Limb (tissue), 2 donors: ENCODE results near the gene TUNAR.
"Not testable (repeated sequence)": the region's sequence is repeated elsewhere in the genome, so short reads cannot be mapped to it uniquely, and the experiment has no call there.

Source experiments
- DNase-seq, 2 donors: peaks; one replicate each; pipeline ENCODE4 v3.0.0-alpha.2; 2016; ENCODE audit errors: extremely low spot score in 2 of 2

TUNAR gene

DNA sequence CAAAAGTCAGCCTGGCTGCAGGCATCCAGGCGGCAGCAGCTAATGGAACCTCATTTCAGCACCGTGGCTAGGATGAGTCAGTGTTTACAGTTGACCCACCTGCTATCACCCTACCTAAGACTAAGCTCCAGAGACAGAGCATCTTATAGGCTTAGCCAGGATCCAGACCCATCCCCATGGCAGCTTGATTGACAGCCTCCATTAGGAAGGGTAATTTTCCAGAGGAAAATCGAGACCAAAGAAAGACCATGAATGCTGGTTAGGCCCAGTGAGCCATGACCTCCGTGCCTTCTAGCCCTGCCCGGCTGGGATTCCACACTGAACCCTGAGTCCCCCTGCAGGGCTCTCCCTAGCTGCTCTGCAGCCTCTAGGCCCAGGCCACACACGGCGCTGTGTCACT is 38.7 kb downstream of the TUNAR start:
- no peak for DNase-seq

DNA sequence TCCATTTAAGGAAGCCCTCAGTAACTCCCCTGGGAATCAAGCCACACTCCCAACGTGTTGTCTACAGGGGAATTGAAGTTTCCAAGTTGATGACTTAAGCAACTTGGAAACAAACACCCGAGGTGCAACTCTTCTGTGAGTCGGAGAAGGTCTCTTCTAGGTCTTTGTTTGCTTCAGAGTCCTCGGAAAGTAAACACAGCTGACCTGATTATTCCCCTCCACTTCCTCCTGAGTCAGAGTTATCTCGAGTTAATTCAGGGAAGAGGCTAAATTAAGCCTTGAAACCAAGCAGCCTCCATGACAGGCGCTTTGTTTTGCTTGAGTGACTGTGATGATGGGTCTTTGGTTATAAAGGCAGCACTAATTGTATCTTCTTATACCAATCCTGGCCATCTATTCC is 41.8 kb downstream of the TUNAR start:
- DNase-seq, result no peak

DNA sequence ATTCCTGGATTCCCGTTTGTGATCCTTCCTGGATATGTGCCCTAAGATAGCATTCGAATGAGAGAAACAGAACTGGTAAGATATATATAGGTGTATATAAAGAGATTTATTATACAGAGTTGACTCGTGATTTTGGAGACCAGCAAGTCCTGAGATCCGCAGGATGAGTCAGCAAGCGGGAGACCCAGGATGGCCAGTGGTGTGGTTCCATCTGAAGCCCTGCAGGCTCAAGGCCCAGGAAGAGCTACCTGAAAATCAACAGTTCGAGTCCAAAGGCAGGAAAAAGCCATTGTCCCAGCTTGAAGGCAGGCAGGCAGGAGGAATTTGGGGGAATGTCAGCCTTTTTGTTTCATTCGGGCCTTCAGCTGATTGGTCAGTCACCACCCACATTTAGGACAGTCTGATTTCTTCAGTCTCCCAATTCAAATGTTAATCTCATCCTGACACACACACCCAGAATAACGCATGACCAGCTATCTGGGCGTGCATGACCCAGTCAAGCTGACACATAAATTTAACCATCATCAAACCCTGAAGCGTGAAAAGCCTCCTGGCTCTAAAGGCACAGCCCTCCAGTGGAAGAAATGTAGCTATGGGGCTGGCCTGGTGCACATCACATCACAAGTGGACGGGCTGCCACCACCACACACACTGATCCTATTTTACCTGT is 44.3 kb downstream of the TUNAR start:
- no peak for DNase-seq

DNA sequence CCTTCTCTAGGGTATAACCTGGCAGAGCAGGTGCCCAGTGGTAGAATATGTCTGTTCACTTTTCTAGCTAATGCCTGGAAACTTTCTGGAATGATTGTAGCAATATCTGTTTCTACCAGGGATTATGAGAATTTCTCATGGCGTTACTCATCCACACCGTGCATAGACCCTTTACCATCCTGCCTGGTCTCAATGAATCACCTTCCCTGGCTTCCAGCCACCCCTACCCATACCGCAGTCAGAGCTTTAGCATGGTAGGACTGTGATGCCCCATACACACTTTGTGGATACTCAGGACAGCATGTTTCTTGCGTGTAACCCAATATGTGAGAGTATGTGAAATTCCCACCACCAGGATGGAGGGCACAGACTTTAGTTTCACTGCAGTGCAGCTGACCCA is 45.4 kb downstream of the TUNAR start:
- no peak for DNase-seq

DNA sequence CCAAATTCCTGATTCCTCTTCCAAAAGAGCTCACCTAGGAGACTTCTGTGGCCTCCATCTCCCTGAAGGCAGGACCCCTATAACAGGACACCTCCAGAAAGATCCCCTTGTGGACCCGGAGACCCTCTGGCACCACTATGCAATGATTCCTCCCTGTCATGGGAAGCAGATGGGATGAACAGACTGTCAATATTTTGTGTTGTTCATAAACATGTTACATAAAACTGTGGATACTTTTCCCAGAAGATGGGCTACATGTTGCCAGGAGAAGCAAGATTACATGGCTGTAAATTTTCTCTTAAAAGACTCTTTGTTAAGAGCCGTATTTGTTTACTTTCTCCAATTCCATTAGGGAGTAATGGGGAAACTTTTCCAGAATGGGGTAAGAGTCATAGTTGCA is 52.1 kb downstream of the TUNAR start:
- no peak for DNase-seq

DNA sequence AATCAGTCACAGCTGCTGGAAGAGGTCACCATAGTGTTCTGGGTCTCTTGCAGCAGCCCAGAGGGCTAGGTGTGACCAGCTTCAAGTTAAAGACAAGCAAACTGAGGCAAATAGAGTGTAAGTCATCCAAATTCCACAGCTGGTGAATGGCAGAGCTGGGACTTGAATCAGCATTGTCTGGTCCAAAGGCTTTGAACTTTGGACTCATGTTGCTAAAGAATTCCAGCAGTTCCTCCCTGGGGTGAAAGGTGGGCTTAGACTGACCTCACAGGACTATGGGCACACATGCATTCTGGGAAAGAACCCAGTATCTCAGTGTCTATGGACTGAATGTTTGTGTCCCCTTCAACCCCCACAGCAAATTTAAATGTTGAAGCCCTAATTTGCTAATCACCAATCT is 54.8 kb downstream of the TUNAR start:
- DNase-seq, result no peak

DNA sequence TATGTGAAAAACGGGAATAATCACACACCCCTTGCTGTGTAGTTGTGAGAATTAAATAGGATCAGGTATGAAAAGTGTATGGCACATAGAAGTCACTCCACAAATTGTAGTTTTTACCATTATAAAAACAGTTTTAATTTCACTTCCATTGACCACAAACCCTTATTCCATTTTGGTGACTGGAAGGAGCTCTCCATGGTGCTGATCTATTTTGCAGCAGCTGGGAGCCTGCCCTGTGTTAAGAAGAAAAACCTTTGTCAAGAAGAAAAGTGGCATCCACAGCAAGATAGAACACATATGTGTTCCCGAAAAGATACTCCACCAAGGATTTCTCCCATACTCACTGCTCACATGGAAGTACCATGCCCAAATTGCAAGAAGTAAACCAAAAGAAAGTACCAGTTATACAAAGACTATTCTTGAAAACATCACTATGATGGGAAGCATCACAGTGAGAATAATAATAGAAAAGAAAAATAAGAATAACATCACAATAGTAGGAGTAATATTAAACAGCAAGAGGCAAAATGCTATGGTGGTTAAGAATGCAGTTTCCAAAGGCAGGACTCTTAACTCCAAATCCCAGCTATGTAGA is 58.7 kb downstream of the TUNAR start:
- DNase-seq, result peak; percentile 18 to 45

DNA sequence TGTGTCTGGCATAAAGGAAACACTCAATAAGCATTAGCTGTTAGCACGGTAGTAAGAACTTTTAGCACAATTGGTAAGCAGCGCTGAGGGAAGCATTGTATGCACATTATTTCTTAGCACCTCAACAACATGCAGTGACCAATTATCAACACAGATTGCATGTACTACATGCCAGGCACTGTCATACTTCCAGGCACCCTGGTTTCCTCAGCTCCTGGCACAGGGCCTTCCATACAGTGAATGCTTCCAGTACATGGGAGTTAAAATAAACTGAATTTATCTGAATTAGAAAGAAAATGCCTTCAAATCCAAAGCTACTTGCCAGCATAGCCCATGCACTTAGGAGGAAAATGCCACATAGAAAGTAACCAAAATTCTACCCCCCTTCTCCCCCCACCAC is 59.4 kb downstream of the TUNAR start:
- DNase-seq, result no peak

DNA sequence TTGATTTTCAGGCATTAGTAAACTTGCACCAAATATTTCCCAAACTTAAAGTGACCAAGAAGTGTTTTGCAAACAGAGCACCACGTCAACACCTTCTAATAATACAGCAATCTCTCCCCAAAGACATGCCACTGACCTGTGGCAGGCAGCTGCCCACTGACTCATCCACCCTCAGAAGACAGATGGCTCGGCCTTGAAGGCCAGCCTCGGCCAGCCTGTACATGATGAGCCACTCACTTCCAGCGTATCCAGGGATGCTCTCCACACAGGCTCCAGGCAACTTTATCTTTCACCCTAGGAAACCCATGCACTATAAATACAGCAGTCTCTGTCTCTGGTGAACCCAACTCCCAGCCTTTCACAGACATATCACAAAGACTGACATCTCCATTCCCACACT is 62.7 kb downstream of the TUNAR start:
- no peak for DNase-seq

DNA sequence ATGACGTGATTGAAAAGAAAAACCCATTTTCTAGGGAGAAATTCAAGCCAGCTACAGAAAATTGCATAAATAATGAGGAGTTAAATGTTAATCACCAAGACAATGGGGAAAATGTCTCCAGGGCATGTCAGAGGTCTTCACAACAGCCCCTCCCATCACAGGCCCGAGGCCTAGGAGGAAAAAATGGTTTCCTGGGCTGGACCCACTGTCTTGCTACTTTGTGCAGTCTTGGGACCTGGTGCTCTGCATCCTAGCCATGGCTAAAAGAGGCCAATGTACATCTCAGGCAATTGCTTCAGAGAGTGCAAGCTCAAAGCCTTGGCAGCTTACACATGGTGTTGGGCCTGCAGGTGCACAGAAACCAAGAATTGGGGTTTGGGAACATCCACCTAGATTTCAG is 65.3 kb downstream of the TUNAR start:
- DNase-seq, result no peak

DNA sequence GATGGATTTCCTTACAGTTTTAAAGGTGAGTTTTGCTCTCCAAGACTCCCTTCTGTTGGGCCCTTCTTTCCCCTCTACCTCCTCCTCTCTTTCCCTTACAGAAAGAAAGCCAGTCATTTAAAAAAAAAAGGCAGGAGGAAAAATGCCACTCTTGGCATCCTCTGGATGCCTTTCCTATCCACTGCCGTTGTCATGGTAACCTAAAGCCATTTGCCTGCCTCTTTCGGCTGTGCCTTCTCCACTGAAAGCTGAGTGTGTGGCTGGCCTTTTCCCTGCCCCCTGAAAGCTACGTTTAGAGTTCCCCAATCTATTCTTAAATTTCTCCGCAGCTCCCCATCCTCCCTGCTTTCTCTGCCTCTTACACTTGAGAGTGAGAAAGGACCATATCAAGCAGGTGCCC is 67.1 kb downstream of the TUNAR start:
- no peak for DNase-seq

DNA sequence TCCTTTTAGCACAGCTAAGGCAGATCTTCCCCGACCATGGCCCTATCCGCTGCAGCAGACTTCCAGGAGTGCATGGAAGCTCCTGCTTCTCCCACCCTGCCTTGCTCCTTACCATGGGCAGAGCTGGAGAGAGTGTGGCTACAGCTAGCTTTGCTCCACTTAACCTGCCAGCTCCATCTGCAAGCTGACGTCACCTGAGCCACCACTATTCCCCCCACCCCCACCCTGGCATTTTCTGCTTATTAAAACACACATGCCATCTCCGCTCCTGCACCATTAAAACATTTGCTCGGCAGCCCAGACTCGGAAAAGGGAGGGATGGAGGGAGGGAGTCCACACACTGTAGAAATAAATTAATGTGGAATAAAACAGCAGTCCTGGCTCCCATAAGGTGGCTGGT is 67.8 kb downstream of the TUNAR start:
- peak in 1 of 2 donors; percentile 26 for DNase-seq

DNA sequence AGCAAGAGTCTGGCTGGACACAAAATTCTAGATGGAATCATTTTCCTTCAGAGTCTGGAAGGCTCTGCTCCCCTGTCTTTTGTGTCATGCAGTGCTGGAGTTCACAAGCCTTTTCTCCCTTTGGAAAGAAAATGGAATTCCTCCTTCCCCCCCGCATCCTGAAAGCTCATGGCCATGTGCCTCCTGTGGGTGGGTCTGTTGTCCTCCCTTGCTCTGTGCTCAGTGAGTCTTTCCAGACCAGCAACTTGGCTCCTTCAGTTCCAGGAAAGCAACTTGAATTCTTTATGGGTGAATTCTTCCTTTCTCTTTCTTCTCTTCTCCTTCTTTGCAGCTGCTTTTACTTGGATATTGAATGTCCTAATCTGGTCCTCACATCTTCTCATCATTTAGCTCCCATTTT is 70.2 kb downstream of the TUNAR start:
- no peak for DNase-seq

DNA sequence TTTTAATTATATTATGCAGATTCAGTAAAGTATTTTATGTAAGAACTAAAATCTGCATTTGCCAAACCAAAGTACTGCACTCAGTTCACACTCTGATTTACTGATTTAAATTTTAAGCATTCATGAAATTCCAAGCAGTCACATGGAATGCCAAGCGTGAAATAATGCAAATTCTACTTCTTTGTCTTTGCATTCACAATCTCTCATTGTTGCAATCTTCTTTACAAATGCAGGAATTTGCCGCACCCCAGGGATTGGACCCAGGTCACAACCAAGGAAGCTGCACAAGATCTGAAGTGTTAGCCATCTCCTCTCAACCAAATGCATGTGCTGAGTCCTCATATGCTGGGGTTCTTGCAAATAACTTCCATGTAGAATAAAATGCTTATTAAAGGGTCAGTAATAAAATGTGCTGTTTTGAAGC is 71.9 kb downstream of the TUNAR start:
- no peak for DNase-seq

DNA sequence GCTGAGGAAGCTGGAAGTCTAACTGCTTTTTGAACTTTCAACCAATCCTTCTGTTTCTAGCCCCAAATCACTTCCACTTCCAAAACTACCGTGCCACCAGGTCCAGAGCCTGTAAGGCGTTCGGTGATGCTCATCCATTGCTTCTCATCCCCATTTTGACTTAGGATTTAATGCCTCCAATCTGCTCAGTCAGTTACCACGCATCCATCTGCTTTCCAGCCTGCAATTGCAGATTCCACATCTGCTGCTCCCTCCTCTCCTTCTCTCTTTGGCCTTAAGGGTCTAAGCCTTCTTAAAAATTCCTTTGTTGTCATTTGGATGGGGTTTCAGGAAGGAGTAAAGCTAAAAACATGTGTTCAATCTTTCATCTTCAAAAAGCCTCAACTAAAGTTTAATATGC is 74.7 kb downstream of the TUNAR start:
- no peak for DNase-seq

DNA sequence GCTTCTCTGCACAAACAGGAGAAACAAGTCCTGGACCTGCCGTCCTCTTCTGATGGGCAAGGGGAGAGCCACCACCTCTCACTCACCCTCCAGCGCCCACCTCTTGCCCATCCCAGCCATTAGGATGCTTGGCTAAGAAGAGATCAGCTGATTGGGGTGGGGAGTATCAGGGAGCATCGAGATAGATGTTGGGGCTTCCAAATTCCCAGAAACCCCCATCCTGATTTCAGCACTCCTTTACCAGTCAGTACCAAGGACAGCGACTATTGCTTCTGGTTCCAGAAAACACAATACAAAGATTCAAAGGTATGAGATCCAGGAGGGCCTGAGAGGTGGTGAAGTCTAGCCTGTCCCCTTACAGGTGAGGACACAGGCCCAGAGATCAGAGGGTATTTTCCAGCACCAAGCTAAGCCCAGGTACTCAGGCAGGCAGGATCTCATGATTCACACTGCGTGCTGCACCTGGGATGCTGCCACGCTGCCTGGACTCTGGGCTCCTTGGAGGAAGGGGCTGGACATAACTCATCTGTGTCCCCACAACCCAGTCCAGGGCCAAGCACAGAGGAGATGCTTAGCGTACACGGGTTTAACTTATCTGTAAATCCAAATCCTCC is 76.6 kb downstream of the TUNAR start:
- no peak for DNase-seq

DNA sequence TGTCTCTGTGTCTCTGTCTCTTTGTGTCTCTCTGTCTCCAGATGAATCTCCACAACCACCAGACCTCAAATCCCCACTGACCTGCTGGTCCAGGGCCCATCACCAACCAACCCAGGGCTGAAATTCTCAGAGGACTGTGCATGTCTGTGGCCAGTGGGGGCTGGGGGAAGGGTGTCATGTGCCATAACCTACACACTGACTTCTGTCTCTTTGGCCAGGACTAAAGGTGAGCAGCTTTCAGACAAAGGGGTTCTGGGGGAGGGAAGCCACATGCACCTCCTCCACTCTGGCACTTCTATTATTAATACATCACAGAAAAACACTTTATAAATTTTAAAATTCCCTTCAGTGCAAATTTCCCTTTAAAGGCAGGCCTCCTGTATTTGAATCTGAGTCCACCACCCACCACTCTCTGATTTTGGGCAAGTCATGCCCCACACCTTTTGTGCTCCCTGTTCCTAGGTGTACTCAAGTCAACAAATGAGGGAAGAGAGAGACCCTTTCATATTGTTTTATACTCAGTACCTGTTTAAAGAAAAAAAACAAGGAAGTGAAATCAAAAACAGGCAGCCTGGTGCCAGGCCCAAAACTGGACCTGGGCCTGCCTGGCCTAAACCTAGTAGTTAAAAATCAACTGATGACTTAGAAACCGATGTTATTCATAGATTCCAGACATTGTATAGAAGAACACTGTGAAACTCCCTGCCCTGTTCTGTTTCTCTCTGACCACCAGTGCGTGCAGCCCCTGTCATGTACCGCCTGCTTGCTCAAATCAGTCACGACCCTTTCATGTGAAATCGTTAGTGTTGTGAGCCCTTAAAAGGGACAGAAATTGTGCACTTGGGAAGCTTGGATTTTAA is 80.2 kb downstream of the TUNAR start:
- no peak for DNase-seq

DNA sequence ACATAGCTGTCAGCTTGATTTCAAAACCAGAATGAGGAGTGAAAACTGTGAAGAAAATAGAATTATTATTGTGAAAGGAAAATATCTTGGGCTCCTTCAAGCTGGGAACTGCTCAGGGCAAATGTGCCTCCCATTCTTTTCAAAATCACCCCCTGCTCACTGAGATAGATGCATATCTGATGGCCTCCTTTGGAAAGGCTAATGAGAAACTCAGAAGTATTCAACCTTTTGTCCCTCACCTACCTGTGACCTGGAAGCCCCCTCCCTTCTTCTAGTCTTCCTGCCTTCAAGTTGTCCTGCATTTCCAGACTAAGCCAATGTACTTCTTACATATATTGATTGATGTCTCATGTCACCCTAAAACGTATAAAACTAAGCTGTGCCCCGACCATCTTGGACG is 81.5 kb downstream of the TUNAR start:
- no peak for DNase-seq

DNA sequence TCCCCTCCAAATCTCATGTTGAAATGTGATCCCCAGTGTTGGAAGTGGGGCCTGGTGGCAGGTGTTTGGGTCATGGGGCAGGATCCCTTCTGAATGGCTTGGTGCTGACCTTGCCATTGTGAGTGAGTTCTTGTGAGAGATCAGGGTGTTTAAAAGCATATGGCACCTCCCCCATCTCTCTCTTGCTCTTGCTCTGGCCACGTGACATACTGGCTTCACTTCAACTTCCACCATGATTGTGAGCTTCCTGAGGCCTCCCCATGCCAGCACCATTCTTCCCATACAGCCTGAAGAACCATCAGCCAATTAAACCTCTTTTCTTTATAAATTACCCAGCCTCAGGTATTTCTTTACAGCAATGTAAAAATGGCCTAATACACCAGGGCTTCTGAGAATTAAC is 82.7 kb downstream of the TUNAR start:
- no peak for DNase-seq

DNA sequence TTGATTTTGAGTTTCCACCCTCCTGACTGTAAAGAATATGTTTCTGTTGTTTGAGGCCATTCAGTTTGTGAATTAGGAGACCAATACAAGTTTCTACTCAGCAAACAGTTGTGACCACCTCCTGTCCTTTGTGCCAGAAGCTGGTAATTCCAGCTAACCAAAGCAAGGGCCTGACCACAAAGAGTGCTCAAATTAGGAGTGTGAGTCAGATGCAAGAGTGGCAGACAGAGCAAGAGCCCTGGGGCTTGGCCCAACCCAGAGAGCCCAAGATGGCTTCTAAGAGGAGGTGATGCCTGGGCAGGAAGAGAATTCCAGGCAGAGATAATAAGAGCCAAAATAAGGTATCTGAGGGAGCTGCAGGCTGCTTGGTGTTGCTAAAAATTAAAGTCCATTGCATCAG is 84.8 kb downstream of the TUNAR start:
- no peak for DNase-seq

DNA sequence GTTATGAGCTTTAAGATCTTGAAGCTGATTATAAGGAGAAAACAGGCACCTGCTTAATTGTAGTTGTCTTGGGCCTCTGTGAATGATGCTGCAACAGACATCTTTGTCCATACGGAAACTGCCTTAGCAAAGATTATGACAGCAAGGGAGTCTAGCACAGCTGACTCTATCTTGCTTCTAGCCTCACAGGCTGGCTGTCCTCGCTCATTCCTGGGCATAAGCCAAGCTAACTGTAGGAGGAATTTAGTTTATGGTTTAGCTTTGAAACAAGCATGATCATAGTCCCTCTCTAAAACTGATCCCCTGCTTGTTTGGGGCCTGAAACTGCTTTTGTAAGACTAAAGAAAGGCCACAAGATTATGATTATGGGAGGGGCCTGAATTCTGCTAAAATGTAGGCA is 88.3 kb downstream of the TUNAR start:
- DNase-seq, result no peak

DNA sequence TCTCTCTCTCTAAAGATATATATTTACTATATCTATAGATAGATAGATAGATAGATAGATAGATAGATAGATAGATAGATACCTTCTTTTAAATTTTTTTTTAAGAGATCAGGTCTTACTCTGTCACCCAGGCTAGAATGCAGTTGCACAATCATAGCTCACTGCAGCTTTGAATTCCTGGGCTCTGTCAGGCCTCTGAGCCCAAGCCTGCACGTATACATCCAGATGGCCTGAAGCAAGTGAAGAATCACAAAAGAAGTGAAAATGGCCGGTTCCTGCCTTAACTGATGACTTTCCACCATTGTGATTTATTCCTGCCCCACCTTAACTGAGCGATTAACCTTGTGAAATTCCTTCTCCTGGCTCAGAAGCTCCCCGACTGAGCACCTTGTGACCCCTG is 91.4 kb downstream of the TUNAR start:
- not testable (repeated sequence) for DNase-seq
